HG02642 (cell line): ENCODE measurements around the gene CHRNA4.
"Not testable (repeated sequence)": the region's sequence is repeated elsewhere in the genome, so short reads cannot be mapped to it uniquely, and the experiment has no call there.

Experiments
- ATAC-seq: cut with Tn5 transposase; IDR thresholded peaks from one replicate; pipeline ENCODE4 v1.9.1; 2021; ENCODE audit warnings: mild to moderate bottlenecking; ENCODE audit not compliant: unreplicated experiment, poor library complexity

Gene CHRNA4

DNA sequence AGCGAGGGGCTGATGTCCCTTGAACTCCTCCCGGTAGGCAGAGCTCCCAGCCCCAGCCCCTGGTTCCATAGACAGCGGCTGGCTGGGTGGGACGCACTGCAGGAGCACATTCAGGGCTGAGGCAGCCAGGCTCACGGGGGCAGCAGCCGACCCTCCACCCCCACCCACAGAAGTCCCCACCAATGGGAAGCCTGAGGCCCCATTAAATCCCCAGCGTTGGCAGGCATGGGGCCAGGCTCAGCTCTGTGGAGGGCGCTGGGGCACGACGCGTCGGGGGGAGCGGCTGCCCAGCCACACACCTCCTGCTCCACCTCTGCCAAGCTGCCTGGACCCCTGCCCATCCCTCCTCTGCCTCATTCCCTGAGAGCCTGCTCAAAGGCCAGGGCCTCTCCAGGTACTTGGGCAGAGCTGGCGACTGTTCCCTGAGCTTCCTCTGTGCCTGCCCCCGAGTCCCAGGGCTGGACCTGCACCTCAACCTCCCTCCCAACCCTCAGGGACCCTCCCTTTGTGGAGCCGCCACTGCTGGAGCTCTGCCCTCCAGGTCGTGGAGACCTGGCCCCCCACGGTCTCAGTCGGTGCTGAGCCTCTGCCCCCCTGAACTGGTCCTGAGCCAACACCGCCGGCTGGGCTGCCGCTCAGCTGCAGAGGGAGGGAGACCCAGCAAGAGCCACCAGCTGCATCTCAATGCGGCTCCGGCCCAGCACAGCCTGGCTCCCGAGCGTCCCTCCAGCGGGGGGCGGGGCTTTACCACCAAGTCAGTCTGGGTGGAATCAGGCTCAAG, 9.1 kb downstream of the CHRNA4 start:
- ATAC-seq: no peak

DNA sequence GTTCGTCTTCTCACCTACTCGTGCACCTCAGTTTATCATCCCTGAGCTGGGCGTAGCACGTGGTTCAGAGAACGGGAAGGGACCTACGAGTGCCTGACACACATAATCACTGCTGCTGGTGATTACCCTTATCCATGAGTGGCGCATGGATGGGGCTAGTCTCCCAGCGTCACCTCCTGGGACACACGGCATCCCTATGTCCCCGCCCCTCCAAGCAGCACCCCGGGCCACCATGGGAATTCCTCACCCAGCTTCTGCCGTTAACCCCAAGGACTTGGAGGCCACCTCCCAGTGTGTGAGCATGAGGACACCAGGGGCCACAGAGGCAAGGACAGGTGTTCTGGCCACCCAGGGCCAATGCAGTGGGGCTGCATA, 9.8 kb downstream of the CHRNA4 start:
- no peak for ATAC-seq

DNA sequence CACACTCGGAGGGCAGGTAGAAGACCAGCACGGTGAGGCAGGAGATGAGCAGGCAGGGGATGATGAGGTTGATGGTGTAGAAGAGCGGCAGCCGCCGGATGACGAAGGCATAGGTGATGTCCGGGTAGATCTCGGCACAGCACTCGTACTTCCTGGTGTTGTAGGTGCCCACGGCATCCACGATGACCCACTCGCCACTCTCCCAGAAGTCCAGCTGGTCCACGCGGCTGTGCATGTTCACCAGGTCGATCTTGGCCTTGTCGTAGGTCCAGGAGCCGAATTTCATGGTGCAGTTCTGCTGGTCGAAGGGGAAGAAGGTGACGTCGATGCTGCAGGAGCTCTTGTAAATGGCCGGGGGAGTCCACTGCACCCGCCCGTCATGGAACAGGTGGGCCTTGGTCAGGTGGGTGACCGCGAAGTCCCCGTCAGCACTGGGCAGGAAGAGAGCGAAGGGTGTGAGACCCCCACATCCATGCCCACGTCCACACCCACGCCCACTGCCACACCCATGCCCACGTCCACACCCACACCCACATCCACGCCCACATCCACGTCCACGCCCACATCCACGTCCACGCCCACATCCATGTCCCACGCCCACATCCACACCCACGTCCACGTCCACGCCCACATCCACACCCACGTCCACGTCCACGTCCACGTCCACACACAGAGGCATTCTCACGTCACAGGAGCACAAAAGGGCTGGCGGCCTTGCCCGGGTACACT, 10.4 kb downstream of the CHRNA4 start:
- no peak for ATAC-seq

DNA sequence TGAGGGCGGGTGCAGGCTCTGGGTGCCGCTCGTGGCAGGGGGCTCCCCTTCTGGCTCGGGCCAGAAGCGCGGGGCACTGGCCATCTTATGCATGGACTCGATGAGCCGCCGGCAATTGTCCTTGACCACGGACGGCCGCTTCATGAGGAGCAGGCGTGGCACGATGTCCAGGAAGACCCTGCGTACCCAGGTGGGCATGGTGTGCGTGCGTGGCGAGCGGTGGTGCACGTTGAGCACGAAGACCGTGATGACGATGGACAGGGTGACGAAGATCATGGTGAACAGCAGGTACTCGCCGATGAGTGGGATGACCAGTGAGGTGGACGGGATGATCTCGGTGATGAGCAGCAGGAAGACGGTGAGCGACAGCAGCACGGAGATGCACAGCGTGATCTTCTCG, 11.0 kb downstream of the CHRNA4 start:
- no peak for ATAC-seq

DNA sequence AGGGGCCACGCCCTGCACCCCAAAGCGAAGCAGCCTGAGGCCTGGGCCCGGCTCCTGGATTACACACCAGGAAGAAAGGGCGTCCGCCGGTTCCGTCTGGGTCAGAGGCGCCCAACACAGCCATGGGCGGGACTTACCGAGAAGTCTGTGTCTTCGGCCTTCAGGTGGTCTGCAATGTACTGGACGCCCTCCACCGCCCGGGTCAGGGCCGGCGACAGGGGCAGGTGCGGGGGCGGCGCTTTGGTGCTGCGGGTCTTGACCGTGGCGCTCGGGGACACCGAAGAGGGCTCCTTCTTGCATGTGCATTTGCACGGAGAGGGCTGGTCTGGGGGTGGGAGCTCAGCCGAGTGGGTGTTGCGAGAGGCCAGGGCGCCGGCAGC, 11.6 kb downstream of the CHRNA4 start:
- no peak for ATAC-seq

DNA sequence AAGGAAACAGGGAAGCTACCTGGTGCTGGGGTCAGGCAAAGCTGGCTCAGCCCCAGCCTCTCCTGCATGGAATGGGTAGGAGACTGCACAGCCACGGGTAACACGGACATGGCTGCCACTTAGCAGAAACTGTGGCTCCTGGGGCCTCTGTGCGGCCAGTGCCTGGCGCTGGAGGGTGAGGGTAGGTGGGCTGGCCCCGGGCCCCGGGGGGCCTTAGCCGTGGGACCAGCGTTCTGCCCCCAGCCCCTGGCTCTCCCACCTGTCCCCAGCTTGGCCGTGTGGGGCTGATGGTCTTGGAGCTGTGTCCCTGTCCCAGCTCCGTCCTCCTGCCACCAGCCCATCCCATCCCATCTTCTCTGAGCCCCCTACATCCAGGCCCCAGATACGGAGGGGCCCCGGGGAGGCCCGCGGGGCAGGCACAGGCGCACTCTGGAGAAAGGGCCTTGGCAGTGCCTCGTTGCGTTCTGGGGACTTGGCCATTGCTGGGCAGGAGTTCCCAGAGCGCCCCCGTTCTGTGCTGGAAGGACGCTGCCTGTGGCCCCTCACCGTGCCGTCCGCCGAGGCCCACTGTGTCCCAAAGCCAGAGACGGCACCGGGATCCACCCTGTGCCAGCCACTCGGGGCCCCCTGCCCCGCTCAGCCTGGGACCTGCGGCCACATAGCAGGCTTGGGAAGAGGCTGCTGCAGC, 12.2 kb downstream of the CHRNA4 start:
- no peak for ATAC-seq

DNA sequence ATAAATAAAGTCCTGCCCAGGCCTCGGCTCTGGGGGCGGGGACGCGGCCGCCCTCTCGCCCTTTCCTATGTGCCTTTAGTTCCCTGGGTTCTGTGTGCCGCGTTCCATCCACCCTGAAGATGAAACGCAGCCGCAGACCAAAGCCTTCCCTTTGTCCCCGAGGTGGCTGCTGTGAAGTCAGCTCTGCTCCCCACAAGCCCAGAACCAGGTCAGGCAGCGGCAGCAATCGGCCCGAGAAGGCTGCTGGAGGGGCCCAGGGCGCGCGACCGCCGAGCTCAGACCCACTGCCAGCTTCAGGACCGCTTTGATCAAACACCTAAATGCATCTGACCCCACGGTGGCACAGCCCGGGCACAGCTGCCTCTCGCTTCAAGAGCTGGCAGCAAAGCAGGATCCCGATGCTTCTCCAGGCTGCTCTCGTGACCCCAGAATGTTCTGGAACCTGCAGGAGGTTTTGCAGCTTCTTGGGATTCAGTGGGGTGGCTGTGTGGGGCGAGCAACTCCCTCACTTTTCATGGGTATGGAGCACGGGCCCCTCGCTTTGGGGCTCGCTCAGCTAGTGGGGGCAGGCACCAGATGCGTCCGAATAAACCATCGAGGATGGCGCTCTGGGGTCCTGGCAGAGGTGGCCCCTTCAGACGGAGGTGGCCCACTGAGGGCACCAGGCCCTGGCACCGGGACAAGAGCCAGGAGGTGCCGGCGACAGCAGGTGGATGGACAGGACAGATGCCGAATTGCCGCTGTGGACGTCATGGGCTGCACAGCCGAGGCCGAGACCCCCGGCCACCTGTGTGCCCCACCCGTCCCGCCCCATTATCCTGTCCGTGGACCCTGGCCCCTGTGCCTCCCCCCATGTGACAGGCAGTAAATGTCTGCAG, 13.0 kb downstream of the CHRNA4 start:
- no peak for ATAC-seq

DNA sequence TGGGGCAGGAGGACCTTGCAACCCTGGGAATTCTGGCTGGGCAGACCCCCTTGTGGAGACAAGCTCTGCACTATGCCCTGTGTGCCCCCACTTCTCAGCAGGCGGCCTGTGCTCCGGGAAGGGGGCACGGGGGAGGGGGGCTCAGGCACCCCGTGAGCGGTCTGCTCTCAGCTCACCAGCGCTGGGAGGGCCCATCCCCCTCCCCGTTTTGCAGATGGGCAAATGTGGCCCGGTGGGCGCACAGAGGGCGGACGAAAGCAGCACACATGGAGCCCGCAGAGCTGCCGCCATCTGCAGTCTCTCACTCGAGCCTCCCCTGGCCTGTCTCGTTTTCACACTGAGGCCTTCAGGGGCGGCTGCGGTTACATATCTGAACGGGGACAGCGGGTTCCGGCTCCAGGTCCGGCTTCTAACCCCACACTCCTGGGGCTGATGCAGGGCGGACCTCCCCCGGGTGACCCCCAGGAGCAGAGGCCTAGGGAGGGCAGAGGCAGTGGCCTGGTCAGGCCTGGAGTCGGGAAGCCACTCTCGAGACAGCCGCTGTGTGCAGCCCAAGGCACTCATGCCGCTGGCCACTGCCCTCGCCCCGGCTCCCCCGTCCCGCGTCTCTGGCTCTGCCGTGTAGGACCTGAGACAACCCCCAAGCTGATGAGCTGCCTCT, 13.9 kb downstream of the CHRNA4 start:
- no peak for ATAC-seq

DNA sequence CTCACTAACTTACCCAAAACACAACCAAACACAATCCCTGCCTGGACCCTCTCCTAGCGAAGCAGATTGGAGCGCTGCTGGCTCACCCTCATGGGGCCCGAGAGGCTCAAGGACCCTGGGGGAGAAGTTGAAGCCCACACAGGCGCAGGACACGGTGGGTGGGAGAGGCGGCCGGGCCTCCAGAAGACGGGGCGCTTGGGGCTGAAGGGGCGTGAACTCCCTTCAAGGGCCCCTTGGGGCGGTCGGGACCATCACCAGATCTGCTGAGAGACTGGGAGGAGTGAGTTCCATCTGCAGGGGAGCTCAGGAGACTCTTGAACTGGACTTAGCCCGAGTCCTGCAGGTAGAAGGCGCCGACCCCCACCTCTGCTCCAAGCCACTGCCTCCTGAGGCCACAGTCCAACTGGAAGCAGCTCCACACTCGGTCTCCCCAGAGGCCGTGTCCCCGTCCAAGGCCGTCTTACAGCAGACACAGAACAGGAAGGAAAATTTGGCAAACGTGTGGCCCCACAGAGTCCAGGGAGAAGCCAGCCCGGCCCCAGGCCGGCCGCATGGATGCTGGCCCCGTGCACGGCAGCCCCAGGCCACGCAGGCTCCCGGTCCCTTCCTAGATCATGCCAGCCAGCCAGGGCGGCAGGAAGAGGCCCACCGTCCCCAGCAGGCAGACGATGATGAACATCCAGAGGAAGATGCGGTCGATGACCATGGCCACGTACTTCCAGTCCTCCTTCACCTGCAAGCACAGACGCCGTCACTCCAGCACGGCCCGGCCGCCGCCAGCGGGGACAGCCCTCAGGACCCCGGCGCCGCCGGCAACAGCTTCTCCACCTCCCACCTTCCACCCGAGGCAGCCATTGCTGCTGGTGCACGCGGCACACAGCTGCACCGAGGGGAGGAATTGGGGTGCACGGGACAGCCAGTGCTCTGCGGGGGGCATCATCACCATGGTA, 14.7 kb downstream of the CHRNA4 start:
- no peak for ATAC-seq

DNA sequence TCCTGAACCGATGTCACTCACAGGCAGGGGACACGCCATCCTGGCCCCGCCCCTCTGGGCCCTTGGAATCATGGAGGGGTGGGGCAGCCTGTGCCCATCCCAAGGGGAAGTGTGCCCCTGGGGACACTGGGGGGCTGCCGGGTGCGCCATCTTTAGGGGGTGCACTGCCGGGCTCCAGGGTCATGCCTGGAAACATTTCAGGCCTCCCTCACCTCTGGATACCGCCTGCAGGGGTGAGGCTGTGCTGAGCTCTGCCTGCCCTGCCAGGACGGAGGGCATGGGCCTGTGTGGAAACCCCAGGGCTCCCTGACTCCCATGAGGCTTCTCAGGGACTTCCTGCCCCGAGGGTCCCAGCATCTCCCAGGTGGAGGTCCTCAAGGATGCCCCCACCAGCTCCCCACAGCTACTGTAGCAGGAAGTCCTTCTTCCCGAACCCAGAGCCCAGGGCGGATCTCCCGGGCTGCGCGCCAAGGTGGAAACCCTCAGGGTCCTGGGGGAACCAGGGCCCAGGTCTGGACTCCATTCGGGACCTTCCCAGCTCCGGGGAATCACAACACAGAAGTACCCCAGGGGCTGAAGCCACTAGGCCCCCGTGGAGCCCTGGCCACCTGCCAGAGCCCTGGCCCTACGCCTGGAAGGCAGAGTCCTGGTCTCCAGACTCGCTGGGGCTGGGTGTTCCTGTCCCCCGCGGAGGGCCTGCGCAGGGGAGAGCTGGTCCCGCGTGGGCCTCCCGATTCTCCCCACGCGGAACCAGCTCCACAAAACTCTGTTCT, 15.6 kb downstream of the CHRNA4 start:
- no peak for ATAC-seq

DNA sequence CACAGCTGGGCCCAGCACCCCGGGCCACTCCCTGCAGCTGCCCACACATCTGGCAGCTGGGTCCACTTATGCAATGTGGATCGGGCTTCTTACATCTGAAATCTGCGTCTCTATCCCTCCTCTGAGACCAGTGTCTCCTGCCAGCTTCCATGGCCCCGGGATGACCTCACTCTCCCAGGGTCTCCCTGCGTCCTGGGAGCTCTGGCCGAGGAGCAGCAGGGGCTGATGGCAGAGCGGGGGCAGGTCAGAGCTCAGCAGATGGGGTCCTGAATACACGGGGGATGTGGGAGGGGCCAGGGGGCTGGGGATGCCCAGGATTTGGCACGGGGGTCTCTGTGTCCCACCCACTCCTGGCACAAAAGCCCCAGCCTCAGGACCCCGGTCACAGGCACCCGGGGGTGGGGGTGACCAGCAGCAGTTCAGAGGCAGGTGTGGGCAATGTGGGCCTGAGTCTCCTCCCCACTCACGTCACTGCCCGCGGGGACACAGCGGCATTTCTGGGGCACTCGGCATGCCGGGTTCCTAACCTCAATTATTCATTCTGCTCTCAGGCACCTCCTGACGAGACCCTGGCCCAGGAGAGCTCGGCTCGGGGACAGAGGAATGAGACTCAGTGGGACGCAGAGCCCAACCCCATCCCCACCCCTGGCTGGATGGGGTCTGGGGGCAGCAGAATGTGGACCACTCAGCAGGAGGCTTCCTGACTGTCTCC, 16.4 kb downstream of the CHRNA4 start:
- no peak for ATAC-seq

DNA sequence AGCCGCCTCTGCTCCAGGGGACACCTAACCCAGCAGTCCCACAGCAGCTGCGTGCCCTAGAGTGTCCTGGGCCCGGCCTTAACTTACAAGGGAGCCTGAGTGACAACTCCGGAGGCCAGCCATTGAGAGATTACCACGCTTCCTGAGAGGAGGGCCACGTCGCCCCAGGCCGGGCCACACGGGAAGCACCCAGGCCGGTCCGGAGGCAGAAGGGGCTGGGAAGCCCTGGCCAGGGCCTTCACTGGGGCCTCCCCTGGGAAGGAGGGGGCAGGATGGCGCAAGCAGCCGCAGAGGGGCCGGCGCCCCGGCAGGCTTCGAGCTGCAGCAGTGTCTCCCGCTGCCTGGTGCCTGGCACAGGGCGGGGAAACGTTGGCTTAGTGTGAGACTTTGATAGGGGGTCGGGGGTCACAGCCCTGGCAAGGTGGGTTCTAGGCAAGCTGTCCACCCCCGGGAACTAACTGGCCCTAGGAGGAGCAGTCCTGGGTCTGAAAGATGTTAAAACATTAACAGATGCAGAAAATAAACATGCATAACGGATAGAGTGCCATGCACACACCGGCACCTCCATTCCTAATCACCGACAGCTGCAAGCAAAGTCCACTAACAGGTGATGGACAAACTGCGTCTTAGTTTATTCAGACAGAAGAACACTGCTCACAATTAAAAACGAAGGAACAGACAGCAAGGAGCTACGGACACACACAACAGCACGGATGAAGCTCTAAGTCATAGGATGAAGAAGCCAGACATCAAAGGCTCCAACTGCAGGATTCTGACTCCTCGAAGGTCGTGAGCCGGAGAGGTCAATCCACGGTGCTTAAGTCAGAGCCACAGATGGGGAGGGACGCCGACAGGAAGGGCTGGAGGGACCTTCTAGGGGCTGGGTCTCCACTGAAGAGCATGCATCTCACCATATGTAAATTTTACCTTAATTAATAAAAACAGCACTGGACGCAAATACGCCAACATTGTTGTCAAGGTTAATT, 17.4 kb downstream of the CHRNA4 start:
- ATAC-seq: no peak

DNA sequence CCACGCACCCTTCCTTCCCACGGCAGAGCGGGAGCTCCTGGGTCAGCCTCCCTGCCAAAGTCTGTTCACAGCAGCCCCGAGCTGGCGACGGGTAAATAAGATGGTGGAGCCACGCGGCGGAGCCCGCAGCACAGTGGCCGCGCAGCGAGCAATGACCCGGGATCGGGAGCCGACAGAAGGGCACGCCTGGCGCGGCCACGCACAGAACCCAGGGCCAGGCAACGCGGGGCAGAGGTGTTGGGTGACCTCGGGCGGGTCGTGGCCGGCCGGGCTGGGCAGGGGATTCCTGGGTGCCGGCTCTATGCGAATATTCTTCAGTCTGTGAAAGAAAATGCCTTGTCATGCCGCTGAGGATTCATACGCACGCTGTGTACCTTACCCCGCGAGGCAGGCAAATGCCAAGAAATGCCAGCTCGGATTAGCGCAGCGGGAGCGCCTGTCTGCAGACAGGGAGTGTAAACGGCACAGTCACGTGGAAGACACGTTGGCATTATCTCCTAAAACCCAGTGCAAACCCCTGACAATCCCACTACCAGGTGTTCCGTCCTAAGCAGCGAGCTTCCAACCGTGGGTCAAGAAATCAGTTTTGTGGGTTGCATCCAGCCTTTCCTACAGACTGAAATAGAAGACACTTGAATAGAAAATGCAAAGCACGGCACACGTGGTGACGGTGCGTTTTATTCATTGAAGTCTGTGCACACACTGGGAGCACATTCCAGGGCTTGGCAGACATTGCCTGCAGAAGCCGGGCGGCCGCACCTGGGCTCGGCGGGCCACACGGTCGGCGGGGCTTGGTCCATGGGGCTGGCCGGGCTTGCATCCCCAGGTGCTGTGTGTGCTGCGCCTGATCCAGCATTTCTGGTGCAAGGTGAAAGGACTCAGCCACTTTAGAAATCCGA, 18.3 kb downstream of the CHRNA4 start:
- ATAC-seq: no peak

DNA sequence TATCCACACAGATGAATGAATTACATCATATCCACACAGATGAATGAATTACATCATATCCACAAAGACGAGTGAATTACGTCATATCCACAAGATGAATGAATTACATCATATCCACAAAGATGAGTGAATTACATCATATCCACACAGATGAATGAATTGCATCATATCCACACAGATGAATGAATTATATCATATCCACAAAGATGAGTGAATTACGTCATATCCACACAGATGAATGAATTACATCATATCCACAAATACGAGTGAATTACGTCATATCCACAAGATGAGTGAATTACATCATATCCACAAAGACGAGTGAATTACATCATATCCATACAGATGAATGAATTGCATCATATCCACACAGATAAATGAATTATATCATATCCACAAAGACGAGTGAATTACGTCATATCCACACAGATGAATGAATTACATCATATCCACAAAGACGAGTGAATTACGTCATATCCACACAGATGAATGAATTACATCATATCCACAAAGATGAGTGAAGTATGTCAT, 20.9 kb downstream of the CHRNA4 start:
- ATAC-seq: not testable (repeated sequence)
